Right atrium auricular region (tissue), 2 donors: ENCODE measurements around the gene BBS10. TPM values are rescaled to one million over a fixed set of nuclear protein-coding genes. Genes with fewer than 3 reads are reported as not detected.
A peak's percentile ranks its signal among the peaks of the same experiment; 100 is the strongest.

Source experiments
- DNase-seq: peaks from one replicate; pipeline ENCODE4 v3.0.0-alpha.2; 2019; ENCODE audit warnings: low spot score
- H3K27ac ChIP-seq, 2 donors: fragments of 200-600 bp; sonication (generic); 1 replicate in 1 of 2; 2 replicates in 1 of 2; pipeline ENCODE4 v1.5.1; 2016 to 2019
- H3K27me3 ChIP-seq, 2 donors: fragments of 200-600 bp; sonication (generic); one replicate each; pipeline versions ENCODE4 v1.5.1 to v1.6.0; 2017 to 2019
- H3K36me3 ChIP-seq: fragments of 200-600 bp; sonication (generic); one replicate; pipeline ENCODE4 v1.5.1; 2016
- H3K4me1 ChIP-seq, 2 donors: fragments of 200-600 bp; sonication (generic); one replicate each; pipeline versions ENCODE4 v1.5.1 to v1.6.0; 2017 to 2019
- H3K4me3 ChIP-seq, 2 donors: fragments of 200-600 bp; sonication (generic); 1 replicate in 1 of 2; 2 replicates in 1 of 2; pipeline ENCODE4 v1.5.1; 2017 to 2019; ENCODE audit warnings: mild to moderate bottlenecking in 1 of 2, moderate library complexity in 1 of 2
- H3K9me3 ChIP-seq, 2 donors: fragments of 200-600 bp; sonication (generic); one replicate each; pipeline ENCODE4 v1.5.1; 2019
- total RNA-seq, 2 donors: library from RNA; depleted of rRNA; stranded (reverse); fragments of >200 nt; gene quantifications; one replicate each; pipeline ENCODE4 v1.1.0, GENCODE V29; 2016
- TF ChIP-seq, protein P1 (sequence below), 2 donors: fragments of 200-600 bp; sonication (generic); IDR thresholded peaks; one replicate each; pipeline ENCODE4 v1.5.1; 2019; ENCODE audit warnings: antibody characterized with exemption in 2 of 2

BBS10 gene
- 10 to 100 TPM in 1 of 2 donors, 1 to 10 TPM in 1; 9.3 to 12.9 TPM for total RNA-seq

DNA sequence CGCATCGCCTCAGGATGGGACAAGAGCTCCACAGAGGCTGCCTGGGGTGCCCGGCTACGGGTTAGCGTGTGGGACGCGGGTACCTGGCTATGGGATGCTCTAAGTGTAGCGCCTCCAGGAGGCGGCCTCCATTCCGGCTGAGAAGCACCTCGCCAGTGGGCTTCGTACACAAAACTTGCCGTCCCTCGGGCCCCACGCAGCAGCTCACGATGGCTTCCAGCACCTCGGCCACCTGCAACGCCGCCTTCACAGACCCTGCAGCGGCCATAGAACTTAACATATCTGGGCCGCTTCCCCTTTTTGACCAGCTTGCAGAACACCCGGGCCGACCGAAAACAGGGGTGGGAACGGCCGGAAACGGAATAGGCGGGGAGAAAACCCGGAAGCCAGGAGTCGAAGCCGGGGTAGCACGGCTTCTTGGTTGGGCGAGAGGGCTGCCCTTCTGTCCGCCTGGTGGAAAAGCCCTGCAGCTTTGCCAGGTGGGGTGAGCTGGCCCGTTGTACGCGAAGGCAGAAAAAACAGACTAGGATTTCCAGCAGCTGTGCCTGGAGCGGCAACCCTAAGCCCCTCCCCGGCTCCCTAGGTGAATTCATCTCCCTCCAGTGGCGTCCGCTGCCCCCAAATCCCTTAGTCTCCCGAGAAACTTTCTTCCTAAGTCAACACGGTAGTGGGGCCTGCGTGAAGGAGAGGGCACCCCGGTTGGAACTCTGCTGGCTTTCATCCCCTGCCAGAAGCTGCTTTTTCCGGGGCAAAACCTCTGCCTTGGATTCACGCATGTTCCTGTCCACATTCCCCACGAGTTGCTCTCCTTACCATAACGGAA, at the start of gene BBS10:
Gene BBS10, minus strand, starts transcription at position 337 of the 823 bp plus-strand sequence. Its CDS starts 57 bp downstream, at position 280.
- no peaks in the 10 kb centered on the region for H3K36me3 ChIP-seq
- H3K27me3 ChIP-seq, result no peaks in the 10 kb centered on the region
- peak; percentile 91 for DNase-seq
- H3K4me3 ChIP-seq, result peak within 1 kb of the TSS; percentile 75 to 76
- no peaks in the 10 kb centered on the region for H3K9me3 ChIP-seq
- TF ChIP-seq, protein P1, sequence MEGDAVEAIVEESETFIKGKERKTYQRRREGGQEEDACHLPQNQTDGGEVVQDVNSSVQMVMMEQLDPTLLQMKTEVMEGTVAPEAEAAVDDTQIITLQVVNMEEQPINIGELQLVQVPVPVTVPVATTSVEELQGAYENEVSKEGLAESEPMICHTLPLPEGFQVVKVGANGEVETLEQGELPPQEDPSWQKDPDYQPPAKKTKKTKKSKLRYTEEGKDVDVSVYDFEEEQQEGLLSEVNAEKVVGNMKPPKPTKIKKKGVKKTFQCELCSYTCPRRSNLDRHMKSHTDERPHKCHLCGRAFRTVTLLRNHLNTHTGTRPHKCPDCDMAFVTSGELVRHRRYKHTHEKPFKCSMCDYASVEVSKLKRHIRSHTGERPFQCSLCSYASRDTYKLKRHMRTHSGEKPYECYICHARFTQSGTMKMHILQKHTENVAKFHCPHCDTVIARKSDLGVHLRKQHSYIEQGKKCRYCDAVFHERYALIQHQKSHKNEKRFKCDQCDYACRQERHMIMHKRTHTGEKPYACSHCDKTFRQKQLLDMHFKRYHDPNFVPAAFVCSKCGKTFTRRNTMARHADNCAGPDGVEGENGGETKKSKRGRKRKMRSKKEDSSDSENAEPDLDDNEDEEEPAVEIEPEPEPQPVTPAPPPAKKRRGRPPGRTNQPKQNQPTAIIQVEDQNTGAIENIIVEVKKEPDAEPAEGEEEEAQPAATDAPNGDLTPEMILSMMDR (IDR thresholded peaks at IDR 0.05), result peak in 1 of 2 donors; percentile 74
- peaks cover 0 to 35% of the 10 kb centered on the region in 2 donors for H3K4me1 ChIP-seq
- peak within 1 kb of the TSS; percentile 78 to 88 for H3K27ac ChIP-seq

DNA sequence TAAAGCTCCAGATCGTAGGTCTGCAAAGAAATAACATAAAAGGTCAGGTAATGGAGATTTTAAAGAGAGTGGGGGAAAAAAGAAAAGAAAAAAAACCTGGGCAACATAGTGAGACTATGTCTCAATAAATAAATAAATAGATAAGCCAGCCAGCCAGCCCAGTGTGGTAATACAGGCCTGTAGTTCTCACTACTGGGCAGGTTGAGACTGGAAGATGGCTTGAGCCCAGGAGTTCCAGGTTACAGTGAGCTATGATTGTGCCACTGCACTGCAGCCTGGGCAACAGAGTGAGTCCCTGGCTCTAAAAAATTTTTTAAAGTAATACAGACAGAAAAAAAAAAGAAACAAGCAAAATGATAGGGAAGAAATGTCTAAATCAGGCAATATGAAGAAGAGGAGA, 43.2 kb upstream of the BBS10 start:
- H3K27me3 ChIP-seq, result no peaks in the 10 kb centered on the region
- no peak overlapping the region for H3K27ac ChIP-seq
- DNase-seq, result no peak
- peaks cover 19% of the 10 kb centered on the region for H3K36me3 ChIP-seq
- no peaks in the 10 kb centered on the region for H3K9me3 ChIP-seq
- TF ChIP-seq, protein P1 (IDR thresholded peaks at IDR 0.05), result no peak
- no peak overlapping the region for H3K4me3 ChIP-seq
- H3K4me1 ChIP-seq, result no peaks in the 10 kb centered on the region

DNA sequence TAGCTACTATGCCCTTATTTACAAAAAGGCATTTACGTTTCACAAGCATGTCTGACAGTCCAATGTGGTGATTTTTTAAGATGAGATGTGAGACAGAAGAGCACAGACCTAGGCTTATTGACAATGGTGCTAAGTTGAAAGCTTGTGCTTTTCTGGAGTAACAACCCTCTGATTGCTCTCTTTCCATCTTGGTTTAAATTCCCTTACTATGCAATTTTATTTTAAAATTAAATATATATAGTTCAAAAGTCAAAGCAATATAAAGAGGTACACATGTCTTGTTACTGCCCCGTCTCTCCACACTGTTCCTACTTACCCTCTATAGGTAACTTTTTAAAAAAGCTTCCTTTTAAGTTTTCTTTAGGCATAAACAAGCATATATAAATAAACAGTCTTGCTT, 39.4 kb upstream of the BBS10 start:
- DNase-seq, result no peak
- Histone ChIP-seq H3K36me3 (peaks cover 31% of the 10 kb centered on the region), H3K4me1 (no peaks in the 10 kb centered on the region), H3K9me3 (no peaks in the 10 kb centered on the region), H3K4me3 (no peak overlapping the region), H3K27me3 (no peaks in the 10 kb centered on the region), H3K27ac (no peak overlapping the region)
- TF ChIP-seq, protein P1 (IDR thresholded peaks at IDR 0.05), result no peak

DNA sequence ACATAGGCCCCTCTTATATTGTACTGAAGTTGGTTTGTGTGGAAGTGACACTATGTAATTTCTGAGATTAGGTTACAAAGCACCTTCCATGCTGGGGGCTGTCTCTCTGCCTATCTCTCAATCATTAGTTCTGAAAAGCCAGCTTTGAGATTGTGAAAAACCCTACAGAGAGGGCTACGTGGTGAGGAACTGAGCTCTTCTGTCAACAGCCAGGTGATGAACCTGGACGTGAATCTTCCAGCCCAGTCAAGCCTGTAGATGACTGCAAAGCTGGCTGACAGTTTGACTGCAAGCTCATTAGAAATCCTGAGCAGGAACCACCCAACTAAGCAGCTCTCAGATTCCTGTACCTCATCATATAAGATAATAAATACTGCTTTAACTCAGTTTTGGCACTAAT, 36.3 kb upstream of the BBS10 start:
- DNase-seq, result no peak
- H3K36me3 ChIP-seq, result peaks cover 19% of the 10 kb centered on the region
- H3K9me3 ChIP-seq, result no peaks in the 10 kb centered on the region
- no peaks in the 10 kb centered on the region for H3K4me1 ChIP-seq
- no peaks in the 10 kb centered on the region for H3K27me3 ChIP-seq
- H3K27ac ChIP-seq, result no peak overlapping the region
- H3K4me3 ChIP-seq, result no peak overlapping the region
- TF ChIP-seq, protein P1 (IDR thresholded peaks at IDR 0.05), result no peak

DNA sequence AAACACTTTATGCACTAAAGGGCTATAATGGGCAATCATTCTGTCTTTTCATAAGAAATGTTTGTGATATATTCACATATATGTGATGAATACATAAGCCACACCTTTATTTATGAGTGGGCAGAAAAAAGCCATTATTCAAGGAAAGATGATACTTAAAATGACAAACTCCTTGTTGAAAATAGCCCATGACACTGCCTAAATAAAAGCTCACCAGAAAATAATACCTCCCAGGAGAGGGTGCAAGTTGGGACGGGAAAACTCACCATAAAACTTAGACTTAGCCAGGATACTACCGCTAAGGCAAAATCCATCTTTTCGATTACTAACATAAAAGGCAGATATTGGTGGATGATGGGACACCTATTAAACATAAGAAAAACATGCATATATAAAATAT, 35.8 kb upstream of the BBS10 start:
- H3K36me3 ChIP-seq, result peaks cover 15% of the 10 kb centered on the region
- DNase-seq, result no peak
- H3K9me3 ChIP-seq, result no peaks in the 10 kb centered on the region
- H3K27ac ChIP-seq, result no peak overlapping the region
- TF ChIP-seq, protein P1 (IDR thresholded peaks at IDR 0.05), result no peak
- H3K4me3 ChIP-seq, result no peak overlapping the region
- no peaks in the 10 kb centered on the region for H3K27me3 ChIP-seq
- H3K4me1 ChIP-seq, result no peaks in the 10 kb centered on the region
